Fibroblast of pulmonary artery (primary cell): ENCODE results near the gene DLG1.
A peak's percentile ranks its signal among the peaks of the same experiment; 100 is the strongest.

Source experiments
- DNase-seq: peaks from one replicate; pipeline ENCODE4 v3.0.0-alpha.2; 2010; ENCODE audit warnings: low read depth
- H3K4me3 ChIP-seq: replicated peaks from 2 replicates; pipeline ENCODE4 v1.5.1; 2011; ENCODE audit warnings: low read depth, mild to moderate bottlenecking, control low read depth, low read length, moderate library complexity
- TF ChIP-seq, protein P1 (sequence below): IDR thresholded peaks from 2 replicates; pipeline ENCODE4 v1.5.1; 2011; ENCODE audit warnings: mild to moderate bottlenecking, control low read depth, low read length, inconsistent platforms; ENCODE audit errors: missing control alignments

Gene DLG1

DNA sequence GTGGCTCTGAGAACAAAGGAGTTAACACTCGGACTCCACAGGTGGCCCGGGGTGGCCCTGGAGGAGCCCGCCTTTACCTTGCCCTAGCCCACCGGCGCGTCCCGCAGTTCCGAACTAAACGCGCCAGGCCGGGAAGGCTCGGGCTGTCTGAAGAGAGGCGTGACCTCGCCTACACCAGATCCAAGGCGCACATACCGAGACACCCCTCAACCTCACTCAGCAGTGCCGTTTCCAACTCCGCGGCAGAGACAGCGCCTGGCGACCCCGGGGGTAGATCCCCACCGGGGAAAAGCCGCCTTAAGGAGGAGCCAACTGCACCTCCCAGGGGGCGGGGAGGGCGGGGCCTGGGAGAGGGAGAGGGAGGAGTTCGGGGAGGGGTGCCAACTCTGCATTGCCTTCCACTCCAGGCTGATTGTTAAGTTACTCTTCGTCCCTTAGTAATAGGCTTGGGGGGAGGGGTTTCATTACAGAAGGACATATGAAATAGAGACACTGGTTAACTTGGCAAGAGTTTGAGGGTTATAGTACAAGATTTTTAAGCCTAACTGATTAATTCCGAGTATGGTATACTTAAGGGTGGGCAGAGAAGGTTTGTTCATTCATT is at the start of gene DLG1:
Gene DLG1, minus strand, starts transcription at position 272 of the 604 bp plus-strand sequence. CDS start 1,408 bp downstream, outside the sequence.
- H3K4me3 ChIP-seq: peak within 1 kb of the TSS; percentile 92
- TF ChIP-seq, protein P1, sequence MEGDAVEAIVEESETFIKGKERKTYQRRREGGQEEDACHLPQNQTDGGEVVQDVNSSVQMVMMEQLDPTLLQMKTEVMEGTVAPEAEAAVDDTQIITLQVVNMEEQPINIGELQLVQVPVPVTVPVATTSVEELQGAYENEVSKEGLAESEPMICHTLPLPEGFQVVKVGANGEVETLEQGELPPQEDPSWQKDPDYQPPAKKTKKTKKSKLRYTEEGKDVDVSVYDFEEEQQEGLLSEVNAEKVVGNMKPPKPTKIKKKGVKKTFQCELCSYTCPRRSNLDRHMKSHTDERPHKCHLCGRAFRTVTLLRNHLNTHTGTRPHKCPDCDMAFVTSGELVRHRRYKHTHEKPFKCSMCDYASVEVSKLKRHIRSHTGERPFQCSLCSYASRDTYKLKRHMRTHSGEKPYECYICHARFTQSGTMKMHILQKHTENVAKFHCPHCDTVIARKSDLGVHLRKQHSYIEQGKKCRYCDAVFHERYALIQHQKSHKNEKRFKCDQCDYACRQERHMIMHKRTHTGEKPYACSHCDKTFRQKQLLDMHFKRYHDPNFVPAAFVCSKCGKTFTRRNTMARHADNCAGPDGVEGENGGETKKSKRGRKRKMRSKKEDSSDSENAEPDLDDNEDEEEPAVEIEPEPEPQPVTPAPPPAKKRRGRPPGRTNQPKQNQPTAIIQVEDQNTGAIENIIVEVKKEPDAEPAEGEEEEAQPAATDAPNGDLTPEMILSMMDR: no peak
- peak; percentile 94 for DNase-seq

DNA sequence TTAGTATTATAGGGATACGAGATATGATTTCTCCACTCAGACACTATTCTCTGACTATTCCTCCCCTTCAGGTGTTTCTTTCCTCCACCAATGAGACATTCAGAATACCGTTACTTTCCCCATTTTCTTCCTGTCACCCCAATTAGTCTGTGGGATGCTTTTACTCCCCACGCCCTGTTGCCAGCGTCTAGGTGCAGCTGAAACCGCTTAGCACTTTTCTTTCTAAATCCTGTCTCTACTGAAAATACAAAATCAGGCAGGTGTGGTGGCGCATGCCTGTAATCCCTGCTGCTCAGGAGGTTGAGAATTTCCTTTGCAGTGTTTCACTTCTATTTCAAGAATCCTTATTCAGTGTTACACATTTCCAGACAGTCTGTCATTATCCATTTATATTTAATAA is 49.6 kb upstream of the DLG1 start:
- TF ChIP-seq, protein P1: no peak
- H3K4me3 ChIP-seq: no peak overlapping the region
- no peak for DNase-seq

DNA sequence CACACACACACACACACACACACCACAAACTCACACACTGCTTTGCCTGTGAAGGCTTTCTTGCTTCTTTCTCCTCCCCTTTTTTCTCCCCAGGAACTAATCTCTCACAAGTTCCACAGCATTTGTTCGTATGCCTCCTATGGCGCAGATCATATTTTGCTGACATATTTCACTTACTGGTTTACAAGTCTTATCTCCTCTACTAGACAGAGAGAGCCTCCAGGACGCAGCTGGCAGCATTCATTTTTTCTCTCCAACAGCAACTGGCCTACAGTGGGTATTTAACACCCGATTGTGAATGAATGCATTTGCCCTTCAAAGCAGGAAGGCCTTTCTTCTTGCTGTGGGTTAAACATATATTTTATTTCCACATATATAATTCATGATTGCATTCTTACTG is 47.0 kb upstream of the DLG1 start:
- no peak for DNase-seq
- TF ChIP-seq, protein P1: no peak
- no peak overlapping the region for H3K4me3 ChIP-seq

DNA sequence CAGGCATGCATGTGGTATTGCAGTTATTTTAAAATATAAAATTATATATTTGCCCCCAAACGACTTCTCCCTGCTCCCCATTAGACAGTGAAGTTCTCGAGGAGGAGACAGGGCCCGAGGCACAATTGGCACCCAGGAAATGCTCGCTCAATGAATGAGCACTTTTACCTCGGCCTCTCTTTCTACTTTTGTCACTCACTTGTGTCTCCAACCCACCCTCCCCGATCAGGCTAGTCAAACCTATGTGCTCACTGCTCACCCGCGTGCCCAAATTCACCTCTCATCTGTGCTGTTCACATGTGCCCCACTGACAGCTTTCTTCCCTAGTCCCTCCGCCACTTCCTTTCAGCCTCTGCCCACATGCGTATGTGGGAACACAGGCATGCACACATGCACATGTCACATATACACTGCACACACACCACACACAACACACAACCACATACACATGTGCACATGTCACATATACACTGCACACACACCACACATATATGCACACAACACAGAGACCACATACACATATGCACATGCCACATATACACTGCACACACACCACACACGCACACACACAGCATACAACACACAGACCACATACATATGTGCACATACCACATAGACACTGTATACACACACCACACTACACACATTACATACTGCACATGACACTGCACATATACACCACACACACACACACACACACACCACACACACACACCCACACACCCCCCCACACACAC is 46.3 kb upstream of the DLG1 start:
- H3K4me3 ChIP-seq: no peak overlapping the region
- TF ChIP-seq, protein P1: no peak
- DNase-seq: no peak

DNA sequence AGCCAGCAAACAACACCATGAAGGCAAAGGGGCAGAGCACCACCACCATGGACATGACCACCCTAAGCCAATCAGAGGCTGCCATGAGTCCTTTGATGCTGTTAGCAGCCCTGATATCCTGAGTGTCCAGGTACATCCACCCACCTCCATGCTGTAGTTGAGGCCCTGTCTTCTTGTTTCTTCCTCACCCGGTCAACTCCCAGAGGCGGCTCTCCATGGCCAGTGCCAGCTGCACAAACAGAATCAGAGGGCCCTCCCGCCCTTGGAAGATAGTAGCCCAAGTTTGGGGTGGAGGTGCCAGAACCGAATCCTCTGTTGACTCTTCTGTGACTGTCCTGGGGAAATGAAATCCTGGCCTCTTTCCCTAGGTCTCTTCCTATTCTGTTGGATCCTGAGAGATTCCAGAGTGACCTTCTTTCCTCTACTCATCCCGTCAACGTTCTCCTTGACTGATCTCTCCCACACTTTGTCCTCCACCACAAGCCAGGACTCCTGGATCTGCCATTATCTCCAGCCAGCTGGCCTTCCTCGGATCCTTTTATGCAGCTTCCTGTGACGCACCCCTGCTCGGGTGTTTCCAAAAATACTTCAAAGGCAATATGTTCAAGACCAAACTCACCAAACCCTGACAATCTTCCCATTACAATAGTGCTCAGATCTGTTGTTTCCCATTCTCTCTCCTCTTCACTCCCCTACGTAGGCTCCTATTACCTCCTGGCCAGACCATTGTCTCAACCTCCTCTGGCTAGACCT is 45.4 kb upstream of the DLG1 start:
- DNase-seq: peak; percentile 70
- H3K4me3 ChIP-seq: no peak overlapping the region
- TF ChIP-seq, protein P1: no peak

DNA sequence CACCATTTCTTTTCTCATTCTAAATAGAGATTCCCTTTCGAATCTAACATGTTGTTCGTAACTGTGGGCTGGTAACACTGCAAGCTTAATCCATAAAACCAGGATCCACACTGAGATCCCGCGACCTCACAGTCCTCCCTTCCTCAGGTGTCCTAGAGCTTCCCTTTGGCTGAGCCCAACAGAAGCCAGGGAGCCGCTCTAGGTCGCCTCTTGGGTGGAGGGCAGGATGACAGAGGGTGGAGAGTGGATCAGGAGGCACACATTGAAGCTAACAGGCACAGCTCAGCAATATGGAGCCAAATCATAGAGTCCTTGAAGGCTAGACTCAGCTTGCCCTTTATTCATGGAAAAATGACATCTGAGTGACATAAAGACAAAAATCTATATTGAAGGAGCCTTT is 44.7 kb upstream of the DLG1 start:
- TF ChIP-seq, protein P1: no peak
- no peak overlapping the region for H3K4me3 ChIP-seq
- no peak for DNase-seq
